Parathyroid adenoma (tissue), 2 donors: ENCODE measurements around the gene SLC6A20.

ENCODE experiments used
- H2AFZ ChIP-seq: fragments of 300-600 bp; sonication (generic); one replicate; pipeline ENCODE4 v1.7.0; 2017; ENCODE audit warnings: antibody characterized with exemption, mild to moderate bottlenecking
- H3K27ac ChIP-seq: fragments of 300-600 bp; sonication (generic); one replicate; pipeline ENCODE4 v1.7.0; 2017
- H3K27me3 ChIP-seq: fragments of 300-600 bp; sonication (generic); one replicate; pipeline ENCODE4 v1.7.0; 2017; ENCODE audit warnings: low read length; ENCODE audit not compliant: control insufficient read depth, insufficient read depth
- H3K36me3 ChIP-seq: fragments of 300-600 bp; sonication (generic); one replicate; pipeline ENCODE4 v1.7.0; 2017; ENCODE audit warnings: low read length; ENCODE audit not compliant: control insufficient read depth, insufficient read depth
- H3K4me1 ChIP-seq: fragments of 300-600 bp; sonication (generic); one replicate; pipeline ENCODE4 v1.7.0; 2017; ENCODE audit warnings: control low read depth
- H3K4me2 ChIP-seq: fragments of 300-600 bp; sonication (generic); one replicate; pipeline ENCODE4 v1.7.0; 2017; ENCODE audit warnings: low read length
- H3K4me3 ChIP-seq: fragments of 300-600 bp; sonication (generic); one replicate; pipeline ENCODE4 v1.7.0; 2017; ENCODE audit warnings: low read depth, low read length
- H3K79me2 ChIP-seq: fragments of 300-600 bp; sonication (generic); one replicate; pipeline ENCODE4 v1.7.0; 2017; ENCODE audit warnings: control low read depth
- H3K9ac ChIP-seq: fragments of 300-600 bp; sonication (generic); one replicate; pipeline ENCODE4 v1.7.0; 2017; ENCODE audit warnings: mild to moderate bottlenecking
- H3K9me3 ChIP-seq: fragments of 300-600 bp; sonication (generic); one replicate; pipeline ENCODE4 v1.7.0; 2017; ENCODE audit warnings: low read length; ENCODE audit not compliant: control insufficient read depth
- CTCF ChIP-seq: fragments of 300-600 bp; sonication (generic); IDR thresholded peaks from one replicate; pipeline ENCODE4 v1.7.0; 2017; ENCODE audit warnings: antibody characterized with exemption, mild to moderate bottlenecking
- donor health status: primary hyperparathyroidism.

Gene SLC6A20

GRCh38 chr3:45724911-45725310 lies 71.4 kb downstream of the SLC6A20 start:
- Histone ChIP-seq H3K4me2 (no peak overlapping the region), H2AFZ (no peak overlapping the region), H3K4me1 (no peaks in the 10 kb centered on the region), H3K9ac (no peak overlapping the region), H3K79me2 (no peaks in the 10 kb centered on the region), H3K4me3 (no peak overlapping the region), H3K36me3 (peaks cover 3% of the 10 kb centered on the region), H3K9me3 (no peaks in the 10 kb centered on the region), H3K27me3 (no peaks in the 10 kb centered on the region), H3K27ac (no peak overlapping the region)
- no peak for TF ChIP-seq CTCF

GRCh38 chr3:45719655-45720487 lies 76.5 kb downstream of the SLC6A20 start:
- H3K36me3 ChIP-seq = no peaks in the 10 kb centered on the region
- TF ChIP-seq CTCF = no peak

GRCh38 chr3:45716790-45717336 lies 79.5 kb downstream of the SLC6A20 start:
- no peaks in the 10 kb centered on the region for H3K4me1 ChIP-seq
- no peaks in the 10 kb centered on the region for H3K36me3 ChIP-seq
- H3K9me3 ChIP-seq = no peaks in the 10 kb centered on the region
- H3K27ac ChIP-seq = no peak overlapping the region
- no peak overlapping the region for H3K4me3 ChIP-seq
- H3K4me2 ChIP-seq = no peak overlapping the region
- H2AFZ ChIP-seq = no peak overlapping the region
- H3K27me3 ChIP-seq = no peaks in the 10 kb centered on the region
- H3K9ac ChIP-seq = no peak overlapping the region
- no peaks in the 10 kb centered on the region for H3K79me2 ChIP-seq
- TF ChIP-seq CTCF = no peak

More at GRCh38 chr3:45719655-45720487, 76.5 kb downstream of the SLC6A20 start:
- no peak overlapping the region for H2AFZ ChIP-seq
- no peak overlapping the region for H3K4me2 ChIP-seq
- H3K9ac ChIP-seq = no peak overlapping the region
- H3K4me1 ChIP-seq = no peaks in the 10 kb centered on the region
- no peak overlapping the region for H3K4me3 ChIP-seq
- no peak overlapping the region for H3K27ac ChIP-seq
- H3K9me3 ChIP-seq = no peaks in the 10 kb centered on the region
- no peaks in the 10 kb centered on the region for H3K27me3 ChIP-seq
- no peaks in the 10 kb centered on the region for H3K79me2 ChIP-seq

GRCh38 chr3:45715945-45716344 lies 80.4 kb downstream of the SLC6A20 start:
- Histone ChIP-seq H3K9me3 (no peaks in the 10 kb centered on the region), H2AFZ (no peak overlapping the region), H3K36me3 (no peaks in the 10 kb centered on the region), H3K27ac (no peak overlapping the region), H3K4me3 (no peak overlapping the region), H3K9ac (no peak overlapping the region), H3K79me2 (no peaks in the 10 kb centered on the region), H3K4me2 (no peak overlapping the region), H3K4me1 (no peaks in the 10 kb centered on the region), H3K27me3 (no peaks in the 10 kb centered on the region)
- no peak for TF ChIP-seq CTCF
